ENCODE measurements around the gene MEI4.

MEI4 gene

GRCh38 chr6:77837034-77837784, 184.4 kb downstream of the MEI4 start:
- no peaks in the 10 kb centered on the region for H3F3A ChIP-seq (ENCODE audit: insufficient read depth, low read length)
- TF ChIP-seq EZH2phosphoT487 (IDR thresholded peaks at IDR 0.05; ENCODE audit: low read length) (no peak), EZH2 (optimal IDR thresholded peaks at IDR 0.05; ENCODE audit: low read depth, low read length) (no peak), CTCF (IDR thresholded peaks at IDR 0.05; ENCODE audit: low read length) (no peak)
- no peak overlapping the region for H2AFZ ChIP-seq (ENCODE audit: low read length)
- H3K27ac ChIP-seq (ENCODE audit: low read length), result no peak overlapping the region
- no peaks in the 10 kb centered on the region for H4K20me1 ChIP-seq (ENCODE audit: insufficient read depth, low read length)
- no peak overlapping the region for H3K9ac ChIP-seq (ENCODE audit: low read length)
- H3K4me1 ChIP-seq (ENCODE audit: low read length), result no peaks in the 10 kb centered on the region
- no peaks in the 10 kb centered on the region for H3K79me2 ChIP-seq (ENCODE audit: low read length)
- H3K27me3 ChIP-seq (replicated peaks; ENCODE audit: insufficient read depth, low read length), result no peaks in the 10 kb centered on the region
- H3K4me2 ChIP-seq (ENCODE audit: low read depth, low read length), result no peak overlapping the region
- H3K36me3 ChIP-seq (replicated peaks; ENCODE audit: insufficient read depth, low read length), result no peaks in the 10 kb centered on the region
- no peaks in the 10 kb centered on the region for H3K9me2 ChIP-seq (replicated peaks; ENCODE audit: insufficient read depth, low read length)
- H3K4me3 ChIP-seq (ENCODE audit: low read length), result no peak overlapping the region
- DNase-seq, result no peak
- H3K9me3 ChIP-seq (replicated peaks; ENCODE audit: insufficient read depth, low read length), result no peaks in the 10 kb centered on the region

- H3K4me3 ChIP-seq (ENCODE audit: low read length), result no peak overlapping the region
- H3K9me3 ChIP-seq (replicated peaks; ENCODE audit: insufficient read depth, low read length), result no peaks in the 10 kb centered on the region
- no peak overlapping the region for H2AFZ ChIP-seq (ENCODE audit: low read length)
- DNase-seq, result no peak
- H3K79me2 ChIP-seq (ENCODE audit: low read length), result no peaks in the 10 kb centered on the region
- H3K27me3 ChIP-seq (replicated peaks; ENCODE audit: insufficient read depth, low read length), result no peaks in the 10 kb centered on the region
- H3F3A ChIP-seq (ENCODE audit: insufficient read depth, low read length), result no peaks in the 10 kb centered on the region
- H3K27ac ChIP-seq (ENCODE audit: low read length), result no peak overlapping the region
- TF ChIP-seq EZH2 (optimal IDR thresholded peaks at IDR 0.05; ENCODE audit: low read depth, low read length), result no peak
- TF ChIP-seq EZH2phosphoT487 (IDR thresholded peaks at IDR 0.05; ENCODE audit: low read length), result no peak
- no peak for TF ChIP-seq CTCF (IDR thresholded peaks at IDR 0.05; ENCODE audit: low read length)
- H3K9me2 ChIP-seq (replicated peaks; ENCODE audit: insufficient read depth, low read length), result no peaks in the 10 kb centered on the region
- H3K4me1 ChIP-seq (ENCODE audit: low read length), result no peaks in the 10 kb centered on the region
- H3K36me3 ChIP-seq (replicated peaks; ENCODE audit: insufficient read depth, low read length), result no peaks in the 10 kb centered on the region
- no peak overlapping the region for H3K9ac ChIP-seq (ENCODE audit: low read length)
- no peaks in the 10 kb centered on the region for H4K20me1 ChIP-seq (ENCODE audit: insufficient read depth, low read length)
- no peak overlapping the region for H3K4me2 ChIP-seq (ENCODE audit: low read depth, low read length)
These were observed 186.5 kb downstream of the MEI4 start for GRCh38 chr6:77839292-77839691.

GRCh38 chr6:77844822-77845221, 192.0 kb downstream of the MEI4 start:
- Histone ChIP-seq H3K27me3 (replicated peaks; ENCODE audit: insufficient read depth, low read length) (no peaks in the 10 kb centered on the region), H3K36me3 (replicated peaks; ENCODE audit: insufficient read depth, low read length) (no peaks in the 10 kb centered on the region), H3K4me3 (ENCODE audit: low read length) (no peak overlapping the region), H3K9ac (ENCODE audit: low read length) (no peak overlapping the region), H4K20me1 (ENCODE audit: insufficient read depth, low read length) (no peaks in the 10 kb centered on the region), H3K27ac (ENCODE audit: low read length) (no peak overlapping the region), H3K4me2 (ENCODE audit: low read depth, low read length) (no peak overlapping the region), H3K9me2 (replicated peaks; ENCODE audit: insufficient read depth, low read length) (no peaks in the 10 kb centered on the region), H3K4me1 (ENCODE audit: low read length) (no peaks in the 10 kb centered on the region), H3F3A (ENCODE audit: insufficient read depth, low read length) (no peaks in the 10 kb centered on the region), H2AFZ (ENCODE audit: low read length) (no peak overlapping the region), H3K9me3 (replicated peaks; ENCODE audit: insufficient read depth, low read length) (no peaks in the 10 kb centered on the region), H3K79me2 (ENCODE audit: low read length) (no peaks in the 10 kb centered on the region)
- TF ChIP-seq EZH2phosphoT487 (IDR thresholded peaks at IDR 0.05; ENCODE audit: low read length) (no peak), EZH2 (optimal IDR thresholded peaks at IDR 0.05; ENCODE audit: low read depth, low read length) (no peak), CTCF (IDR thresholded peaks at IDR 0.05; ENCODE audit: low read length) (no peak)
- no peak for DNase-seq
